Astrocyte (in vitro differentiated cells and primary cell): ENCODE data around the gene ORM1. TPM values are rescaled to one million over a fixed set of nuclear protein-coding genes. Genes with fewer than 3 reads are reported as not detected.

ENCODE experiments used
- DNase-seq: peaks from one replicate; pipeline ENCODE4 v3.0.0-alpha.2; 2010; ENCODE audit warnings: low read depth
- FAIRE-seq: peaks from 2 replicates; lab custom pipeline; 2011; peaks lifted over from hg19 to GRCh38; lab: Jason Lieb, UNC
- H2AFZ ChIP-seq: 2 replicates; pipeline ENCODE4 v1.6.0; 2012; ENCODE audit warnings: low read depth, low read length, inconsistent platforms
- H3K27ac ChIP-seq: 2 replicates; pipeline ENCODE4 v1.5.1; 2011; ENCODE audit warnings: low read depth, low read length, inconsistent platforms
- H3K27me3 ChIP-seq: 2 replicates; pipeline ENCODE4 v1.6.0; 2011; ENCODE audit warnings: low read length, inconsistent platforms; ENCODE audit not compliant: insufficient read depth
- H3K36me3 ChIP-seq: 2 replicates; pipeline ENCODE4 v1.5.1; 2011; ENCODE audit warnings: low read length, inconsistent platforms; ENCODE audit not compliant: insufficient read depth
- H3K4me1 ChIP-seq: 2 replicates; pipeline ENCODE4 v1.5.1; 2011; ENCODE audit warnings: low read length, inconsistent platforms; ENCODE audit not compliant: insufficient read depth
- H3K4me2 ChIP-seq: 2 replicates; pipeline ENCODE4 v1.6.0; 2012; ENCODE audit warnings: low read length, inconsistent platforms
- H3K4me3 ChIP-seq: 2 replicates; pipeline ENCODE4 v1.5.1; 2011; ENCODE audit warnings: low read depth, mild to moderate bottlenecking, low read length, inconsistent platforms; ENCODE audit not compliant: insufficient read depth
- H3K79me2 ChIP-seq: 2 replicates; pipeline ENCODE4 v1.6.0; 2012; ENCODE audit warnings: mild to moderate bottlenecking, low read length, inconsistent platforms; ENCODE audit not compliant: insufficient read depth
- H3K9ac ChIP-seq: 2 replicates; pipeline ENCODE4 v1.6.0; 2012; ENCODE audit warnings: mild to moderate bottlenecking, low read length, inconsistent platforms
- H3K9me3 ChIP-seq: 2 replicates; pipeline ENCODE4 v1.5.1; 2012; ENCODE audit warnings: low read depth, mild to moderate bottlenecking, low read length, inconsistent platforms; ENCODE audit not compliant: insufficient read depth
- H4K20me1 ChIP-seq: 2 replicates; pipeline ENCODE4 v1.6.0; 2012; ENCODE audit warnings: low read length, inconsistent platforms; ENCODE audit not compliant: insufficient read depth
- H3K27ac Mint-ChIP-seq: one replicate; pipeline ENCODE4 v1.8.0; 2021; ENCODE audit warnings: mild to moderate bottlenecking, mixed read lengths; ENCODE audit not compliant: unreplicated experiment
- H3K27me3 Mint-ChIP-seq: one replicate; pipeline ENCODE4 v1.8.0; 2021; ENCODE audit warnings: low read depth, mixed read lengths; ENCODE audit not compliant: unreplicated experiment
- H3K36me3 Mint-ChIP-seq: one replicate; pipeline ENCODE4 v1.8.0; 2021; ENCODE audit warnings: low read depth, mixed read lengths; ENCODE audit not compliant: unreplicated experiment
- H3K4me1 Mint-ChIP-seq: one replicate; pipeline ENCODE4 v1.8.0; 2021; ENCODE audit warnings: low read depth, mixed read lengths; ENCODE audit not compliant: unreplicated experiment
- H3K4me3 Mint-ChIP-seq: one replicate; pipeline ENCODE4 v1.8.0; 2021; ENCODE audit warnings: mild to moderate bottlenecking, moderate library complexity, mixed read lengths; ENCODE audit not compliant: unreplicated experiment
- H3K9me3 Mint-ChIP-seq: one replicate; pipeline ENCODE4 v1.8.0; 2021; ENCODE audit warnings: mild to moderate bottlenecking, mixed read lengths; ENCODE audit not compliant: unreplicated experiment
- EZH2 ChIP-seq: IDR thresholded peaks from 2 replicates; pipeline ENCODE4 v1.6.1; 2012; ENCODE audit warnings: mild to moderate bottlenecking, low read length, inconsistent platforms; ENCODE audit not compliant: insufficient read depth
- total RNA-seq: library from RNA; stranded (reverse); gene quantifications from 2 replicates; pipeline ENCODE4 v1.2.1, GENCODE V29; 2021
- TF ChIP-seq, protein P1 (sequence below): IDR thresholded peaks from 2 replicates; pipeline ENCODE4 v1.5.1; 2011; ENCODE audit warnings: low read depth, mild to moderate bottlenecking, inconsistent platforms, low read length, moderate library complexity; ENCODE audit not compliant: insufficient read depth

Gene ORM1
- total RNA-seq, 1 donor from 2014 or later: not detected

GRCh38 chr9:114303571-114303970 is 19.3 kb upstream of the ORM1 start:
- H3K4me3 Mint-ChIP-seq: no peak overlapping the region
- no peak for TF ChIP-seq EZH2
- TF ChIP-seq, protein P1, sequence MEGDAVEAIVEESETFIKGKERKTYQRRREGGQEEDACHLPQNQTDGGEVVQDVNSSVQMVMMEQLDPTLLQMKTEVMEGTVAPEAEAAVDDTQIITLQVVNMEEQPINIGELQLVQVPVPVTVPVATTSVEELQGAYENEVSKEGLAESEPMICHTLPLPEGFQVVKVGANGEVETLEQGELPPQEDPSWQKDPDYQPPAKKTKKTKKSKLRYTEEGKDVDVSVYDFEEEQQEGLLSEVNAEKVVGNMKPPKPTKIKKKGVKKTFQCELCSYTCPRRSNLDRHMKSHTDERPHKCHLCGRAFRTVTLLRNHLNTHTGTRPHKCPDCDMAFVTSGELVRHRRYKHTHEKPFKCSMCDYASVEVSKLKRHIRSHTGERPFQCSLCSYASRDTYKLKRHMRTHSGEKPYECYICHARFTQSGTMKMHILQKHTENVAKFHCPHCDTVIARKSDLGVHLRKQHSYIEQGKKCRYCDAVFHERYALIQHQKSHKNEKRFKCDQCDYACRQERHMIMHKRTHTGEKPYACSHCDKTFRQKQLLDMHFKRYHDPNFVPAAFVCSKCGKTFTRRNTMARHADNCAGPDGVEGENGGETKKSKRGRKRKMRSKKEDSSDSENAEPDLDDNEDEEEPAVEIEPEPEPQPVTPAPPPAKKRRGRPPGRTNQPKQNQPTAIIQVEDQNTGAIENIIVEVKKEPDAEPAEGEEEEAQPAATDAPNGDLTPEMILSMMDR: no peak
- FAIRE-seq (no peak), DNase-seq (no peak)
- H3K9me3 ChIP-seq: no peaks in the 10 kb centered on the region
- no peak overlapping the region for H3K4me3 ChIP-seq
- no peaks in the 10 kb centered on the region for H3K9me3 Mint-ChIP-seq
- no peak overlapping the region for H3K27ac Mint-ChIP-seq
- H3K4me2 ChIP-seq: no peak overlapping the region
- no peaks in the 10 kb centered on the region for H3K27me3 ChIP-seq
- H3K36me3 ChIP-seq: peaks cover 3% of the 10 kb centered on the region
- H3K36me3 Mint-ChIP-seq: peaks cover 28% of the 10 kb centered on the region
- H4K20me1 ChIP-seq: no peaks in the 10 kb centered on the region
- H3K4me1 Mint-ChIP-seq: peaks cover 2% of the 10 kb centered on the region
- no peaks in the 10 kb centered on the region for H3K4me1 ChIP-seq
- no peak overlapping the region for H3K27ac ChIP-seq
- peaks cover 2% of the 10 kb centered on the region for H3K27me3 Mint-ChIP-seq
- H3K79me2 ChIP-seq: no peaks in the 10 kb centered on the region
- no peak overlapping the region for H3K9ac ChIP-seq
- no peak overlapping the region for H2AFZ ChIP-seq

DNA sequence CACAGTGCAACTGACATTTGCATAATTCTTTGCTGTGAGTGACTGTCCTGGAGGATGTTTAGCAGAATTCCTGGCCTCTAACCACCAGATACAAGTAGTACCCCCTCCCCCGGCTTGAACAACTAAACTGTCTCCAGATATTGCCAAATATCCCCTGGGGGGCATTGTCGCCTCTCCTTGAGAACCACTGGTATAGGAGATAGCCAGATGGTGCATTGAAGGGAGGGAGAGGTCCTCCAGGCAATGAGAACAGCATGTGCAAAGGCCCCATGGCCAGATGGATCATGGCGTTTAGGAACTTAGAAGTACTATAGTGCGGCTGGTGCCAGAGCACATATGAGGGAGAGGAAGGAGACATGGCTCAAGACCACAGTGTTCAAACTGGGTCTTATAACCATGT is 18.9 kb upstream of the ORM1 start:
- TF ChIP-seq EZH2: no peak
- TF ChIP-seq, protein P1: no peak
- no peak for FAIRE-seq
- H3K27ac Mint-ChIP-seq: no peak overlapping the region
- H3K4me1 Mint-ChIP-seq: peaks cover 2% of the 10 kb centered on the region
- H3K36me3 Mint-ChIP-seq: peaks cover 28% of the 10 kb centered on the region
- no peaks in the 10 kb centered on the region for H4K20me1 ChIP-seq
- peaks cover 2% of the 10 kb centered on the region for H3K36me3 ChIP-seq
- no peak overlapping the region for H3K27ac ChIP-seq
- H3K9ac ChIP-seq: no peak overlapping the region
- no peak overlapping the region for H2AFZ ChIP-seq
- no peaks in the 10 kb centered on the region for H3K27me3 ChIP-seq
- no peak overlapping the region for H3K4me2 ChIP-seq
- H3K27me3 Mint-ChIP-seq: peaks cover 2% of the 10 kb centered on the region
- no peaks in the 10 kb centered on the region for H3K4me1 ChIP-seq
- no peaks in the 10 kb centered on the region for H3K79me2 ChIP-seq
- no peak overlapping the region for H3K4me3 ChIP-seq
- H3K9me3 Mint-ChIP-seq: no peaks in the 10 kb centered on the region
- no peak overlapping the region for H3K4me3 Mint-ChIP-seq
- DNase-seq: no peak
- H3K9me3 ChIP-seq: no peaks in the 10 kb centered on the region

DNA sequence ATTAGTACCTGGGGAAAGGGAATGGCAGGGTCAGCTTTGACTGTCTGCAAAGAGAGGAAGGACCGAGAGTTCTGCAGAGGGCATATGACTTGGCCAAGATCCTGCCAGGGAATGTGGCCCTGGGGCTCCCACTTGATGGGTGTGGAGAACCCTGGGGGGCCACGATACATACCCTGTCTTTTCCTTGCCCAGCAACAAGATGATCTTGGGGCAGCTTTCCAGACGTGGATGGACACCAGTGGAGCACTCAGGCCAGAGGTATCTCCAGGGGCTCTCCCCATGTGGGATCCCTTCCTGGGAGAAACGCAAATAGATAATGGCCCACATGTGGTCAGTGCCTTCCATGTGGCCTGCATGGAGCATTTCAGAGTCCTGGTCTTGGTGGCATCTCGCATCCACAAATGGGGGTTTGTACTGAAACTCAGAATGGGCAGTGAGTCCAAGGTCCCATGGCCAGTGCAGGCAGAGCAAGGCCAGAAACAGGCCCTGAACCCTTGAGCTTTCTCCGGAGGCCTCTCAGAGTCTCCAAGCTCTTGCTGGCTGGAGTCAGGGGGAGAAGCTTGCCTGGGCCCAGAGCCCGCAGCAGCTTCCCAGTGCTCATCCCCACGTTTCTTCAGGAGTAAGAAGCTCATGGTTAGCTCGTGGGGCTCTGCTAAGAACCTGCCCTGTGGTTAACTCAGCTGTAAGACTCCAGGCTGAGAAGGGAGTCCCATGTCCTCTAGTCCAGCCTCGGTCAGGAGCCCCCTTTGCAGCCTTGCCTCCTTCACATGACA is 18.3 kb upstream of the ORM1 start:
- DNase-seq (no peak), FAIRE-seq (no peak)
- Histone ChIP-seq H3K4me2 (no peak overlapping the region), H3K9me3 (no peaks in the 10 kb centered on the region), H3K36me3 (peaks cover 2% of the 10 kb centered on the region), H3K27me3 (no peaks in the 10 kb centered on the region), H3K79me2 (no peaks in the 10 kb centered on the region), H2AFZ (no peak overlapping the region), H3K4me3 (no peak overlapping the region), H3K4me1 (no peaks in the 10 kb centered on the region), H3K27ac (no peak overlapping the region), H3K9ac (no peak overlapping the region), H4K20me1 (no peaks in the 10 kb centered on the region)
- Mint-ChIP-seq H3K4me3 (no peak overlapping the region), H3K36me3 (peaks cover 28% of the 10 kb centered on the region), H3K27ac (no peak overlapping the region), H3K4me1 (peaks cover 2% of the 10 kb centered on the region), H3K9me3 (no peaks in the 10 kb centered on the region), H3K27me3 (peaks cover 2% of the 10 kb centered on the region)
- no peak for TF ChIP-seq EZH2
- TF ChIP-seq, protein P1: no peak
